ENCODE results near the gene DAW1.
"Not testable (repeated sequence)": the region's sequence is repeated elsewhere in the genome, so short reads cannot be mapped to it uniquely, and the experiment has no call there.

DAW1 gene

GRCh38 chr2:227908266-227909054, 37.0 kb downstream of the DAW1 start:
- no peak for DNase-seq (ENCODE audit: low read depth, low spot score)

- no peak for DNase-seq (ENCODE audit: low read depth, low spot score)
Measured at GRCh38 chr2:227914362-227914761, 42.9 kb downstream of the DAW1 start.

- no peak for DNase-seq (ENCODE audit: low read depth, low spot score)
Measured at GRCh38 chr2:227921648-227922047, 50.2 kb downstream of the DAW1 start.

GRCh38 chr2:227932001-227932400, 60.6 kb downstream of the DAW1 start:
- DNase-seq (ENCODE audit: low read depth, low spot score) = no peak

- DNase-seq (ENCODE audit: low read depth, low spot score) = no peak
Measured at GRCh38 chr2:227932403-227932802, 61.0 kb downstream of the DAW1 start.

- no peak for DNase-seq (ENCODE audit: low read depth, low spot score)
Measured at GRCh38 chr2:227933884-227934283, 62.5 kb downstream of the DAW1 start.

- DNase-seq (ENCODE audit: low read depth, low spot score) = not testable (repeated sequence)
Measured at GRCh38 chr2:227936249-227936648, 64.8 kb downstream of the DAW1 start.

- peak; percentile 17 for DNase-seq (ENCODE audit: low read depth, low spot score)
Measured at GRCh38 chr2:227939271-227940027, 68.0 kb downstream of the DAW1 start.

GRCh38 chr2:227942021-227942420, 70.6 kb downstream of the DAW1 start:
- no peak for DNase-seq (ENCODE audit: low read depth, low spot score)

GRCh38 chr2:227942965-227943364, 71.5 kb downstream of the DAW1 start:
- no peak for DNase-seq (ENCODE audit: low read depth, low spot score)

- no peak for DNase-seq (ENCODE audit: low read depth, low spot score)
Measured at GRCh38 chr2:227960317-227960716, 88.9 kb downstream of the DAW1 start.

- DNase-seq (ENCODE audit: low read depth, low spot score) = no peak
Measured at GRCh38 chr2:227971619-227972230, 100.3 kb downstream of the DAW1 start.

GRCh38 chr2:227973241-227973640, 101.8 kb downstream of the DAW1 start:
- no peak for DNase-seq (ENCODE audit: low read depth, low spot score)
